Measurements from ENCODE around the gene ASCL5.
"Not testable (repeated sequence)": the region's sequence is repeated elsewhere in the genome, so short reads cannot be mapped to it uniquely, and the experiment has no call there.

The ASCL5 gene

GRCh38 chr1:201126832-201127754 lies at the start of gene ASCL5:
TSS of gene ASCL5 (minus strand) at chr1:201127184. CDS start at chr1:201115372, 11,812 bp downstream.
- DNase-seq (ENCODE audit: low read depth in 1 of 2, low spot score in 1 of 2) = no peak

- DNase-seq (ENCODE audit: low read depth in 1 of 2, low spot score in 1 of 2) = no peak
Observed at GRCh38 chr1:201175820-201176500, 49.0 kb upstream of the ASCL5 start.

GRCh38 chr1:201173736-201174135 lies 46.8 kb upstream of the ASCL5 start:
- DNase-seq (ENCODE audit: low read depth in 1 of 2, low spot score in 1 of 2) = no peak

GRCh38 chr1:201172999-201173610 lies 46.1 kb upstream of the ASCL5 start:
- DNase-seq (ENCODE audit: low read depth in 1 of 2, low spot score in 1 of 2) = no peak

GRCh38 chr1:201172326-201172725 lies 45.3 kb upstream of the ASCL5 start:
- DNase-seq (ENCODE audit: low read depth in 1 of 2, low spot score in 1 of 2) = no peak

- DNase-seq (ENCODE audit: low read depth in 1 of 2, low spot score in 1 of 2) = peak in 1 of 2 donors; percentile 42
Observed at GRCh38 chr1:201171063-201172036, 44.4 kb upstream of the ASCL5 start.

- DNase-seq (ENCODE audit: low read depth in 1 of 2, low spot score in 1 of 2) = peak; percentile 41 to 73
Observed at GRCh38 chr1:201170533-201171062, 43.6 kb upstream of the ASCL5 start.

- no peak for DNase-seq (ENCODE audit: low read depth in 1 of 2, low spot score in 1 of 2)
Observed at GRCh38 chr1:201169971-201170532, 43.1 kb upstream of the ASCL5 start.

GRCh38 chr1:201169203-201169602 lies 42.2 kb upstream of the ASCL5 start:
- no peak for DNase-seq (ENCODE audit: low read depth in 1 of 2, low spot score in 1 of 2)

GRCh38 chr1:201167041-201167991 lies 40.3 kb upstream of the ASCL5 start:
- no peak for DNase-seq (ENCODE audit: low read depth in 1 of 2, low spot score in 1 of 2)

- DNase-seq (ENCODE audit: low read depth in 1 of 2, low spot score in 1 of 2) = no peak
Observed at GRCh38 chr1:201164645-201165044, 37.7 kb upstream of the ASCL5 start.

- no peak for DNase-seq (ENCODE audit: low read depth in 1 of 2, low spot score in 1 of 2)
Observed at GRCh38 chr1:201163707-201164106, 36.7 kb upstream of the ASCL5 start.

GRCh38 chr1:201163036-201163435 lies 36.1 kb upstream of the ASCL5 start:
- DNase-seq (ENCODE audit: low read depth in 1 of 2, low spot score in 1 of 2) = not testable (repeated sequence)

GRCh38 chr1:201157949-201158348 lies 31.0 kb upstream of the ASCL5 start:
- DNase-seq (ENCODE audit: low read depth in 1 of 2, low spot score in 1 of 2) = no peak

- DNase-seq (ENCODE audit: low read depth in 1 of 2, low spot score in 1 of 2) = no peak
Observed at GRCh38 chr1:201156819-201157218, 29.8 kb upstream of the ASCL5 start.

- no peak for DNase-seq (ENCODE audit: low read depth in 1 of 2, low spot score in 1 of 2)
Observed at GRCh38 chr1:201156346-201156745, 29.4 kb upstream of the ASCL5 start.

- DNase-seq (ENCODE audit: low read depth in 1 of 2, low spot score in 1 of 2) = no peak
Observed at GRCh38 chr1:201155354-201155753, 28.4 kb upstream of the ASCL5 start.

- DNase-seq (ENCODE audit: low read depth in 1 of 2, low spot score in 1 of 2) = peak; percentile 97 to 99
Observed at GRCh38 chr1:201154389-201155165, 27.6 kb upstream of the ASCL5 start, which contains the start of gene TMEM9. TSS of gene TMEM9 (minus strand) at chr1:201154474. CDS start at chr1:201153923, 551 bp downstream.

Measured in activated T-helper 1 cell treated with anti-CD3 and anti-CD28 coated beads, Interleukin-2, amount 50 U/mL, for 16 hours (primary cell).